HG02571 (cell line): Measurements from ENCODE around the gene SENP7.
A peak's percentile ranks its signal among the peaks of the same experiment; 100 is the strongest.
"Not testable (repeated sequence)": the region's sequence is repeated elsewhere in the genome, so short reads cannot be mapped to it uniquely, and the experiment has no call there.

Experiments used
- ATAC-seq: cut with Tn5 transposase; IDR thresholded peaks from one replicate; pipeline ENCODE4 v1.9.1; 2021; ENCODE audit warnings: mild to moderate bottlenecking, moderate library complexity; ENCODE audit not compliant: unreplicated experiment

The SENP7 gene

GRCh38 chr3:101529816-101530685, 17.0 kb upstream of the SENP7 start:
- no peak for ATAC-seq

GRCh38 chr3:101527906-101528305, 14.9 kb upstream of the SENP7 start:
- no peak for ATAC-seq

- no peak for ATAC-seq
These were observed 14.4 kb upstream of the SENP7 start for GRCh38 chr3:101527441-101527840.

DNA sequence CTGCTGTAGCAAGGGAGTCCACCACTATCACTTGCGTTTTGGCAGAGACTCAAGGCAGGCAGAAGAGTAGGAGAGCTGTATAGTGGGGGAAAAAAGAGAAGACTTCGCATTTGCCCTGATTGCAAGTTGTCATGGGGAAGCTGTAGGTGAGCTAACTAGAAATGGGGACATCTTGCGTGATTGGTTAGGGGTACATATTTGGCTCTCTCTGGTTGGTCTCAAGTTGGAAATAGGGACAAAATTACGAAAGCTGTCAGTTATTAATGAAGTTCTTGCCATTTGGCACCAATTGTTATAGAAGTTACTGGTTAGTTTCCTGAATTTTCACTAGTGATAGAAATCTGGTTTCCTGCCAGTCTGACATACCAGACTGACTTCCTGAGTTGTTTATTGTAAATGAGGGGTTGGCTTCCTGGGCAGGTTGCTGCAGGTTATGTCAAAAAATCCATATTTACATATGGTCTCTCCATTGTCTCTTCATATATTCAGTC, 8.2 kb upstream of the SENP7 start:
- ATAC-seq: no peak

GRCh38 chr3:101519685-101520365, 6.8 kb upstream of the SENP7 start:
- ATAC-seq: no peak

- peak; percentile 98 for ATAC-seq
These were observed 5.4 kb upstream of the SENP7 start for GRCh38 chr3:101518421-101518871.

DNA sequence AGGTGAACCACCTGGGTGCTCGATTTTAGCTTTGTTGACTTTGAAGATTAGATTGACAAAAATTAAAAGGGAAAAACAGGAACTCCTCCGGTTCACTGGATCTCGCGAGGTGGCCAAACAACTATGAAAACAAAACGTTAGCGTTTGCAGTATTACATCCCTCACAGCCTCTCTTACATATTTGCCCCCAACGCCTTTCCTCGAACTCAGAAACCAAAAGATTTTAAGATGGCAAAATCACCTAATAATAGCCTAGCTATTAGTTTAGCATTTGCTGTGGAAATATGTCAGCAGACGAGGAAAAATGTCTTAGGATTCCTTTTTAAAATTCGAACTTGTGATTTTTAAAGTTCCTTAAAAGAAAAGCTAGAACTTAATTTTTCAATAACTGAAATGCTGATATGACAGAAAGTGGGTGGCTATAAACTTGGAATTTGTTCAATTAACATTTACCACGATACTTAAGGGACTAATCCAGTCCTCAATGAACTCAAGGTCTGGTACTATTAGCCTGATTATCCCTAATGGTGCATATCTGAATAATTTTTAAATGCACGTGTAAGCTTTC, 491 bp upstream of the SENP7 start:
- peak; percentile 25 for ATAC-seq

DNA sequence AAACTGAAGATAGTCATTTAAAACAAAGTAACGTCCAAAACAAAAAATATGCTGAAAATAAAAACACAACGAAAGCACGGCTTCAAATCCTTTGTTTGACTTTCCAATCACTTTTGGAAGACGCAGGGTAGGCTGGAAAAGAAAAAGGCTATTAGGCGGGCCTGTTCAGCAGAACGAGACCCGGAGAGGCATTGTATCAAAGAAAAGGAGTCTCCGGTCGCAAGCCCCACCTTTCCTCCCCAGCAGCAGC, 691 bp downstream of the SENP7 start:
- no peak for ATAC-seq

DNA sequence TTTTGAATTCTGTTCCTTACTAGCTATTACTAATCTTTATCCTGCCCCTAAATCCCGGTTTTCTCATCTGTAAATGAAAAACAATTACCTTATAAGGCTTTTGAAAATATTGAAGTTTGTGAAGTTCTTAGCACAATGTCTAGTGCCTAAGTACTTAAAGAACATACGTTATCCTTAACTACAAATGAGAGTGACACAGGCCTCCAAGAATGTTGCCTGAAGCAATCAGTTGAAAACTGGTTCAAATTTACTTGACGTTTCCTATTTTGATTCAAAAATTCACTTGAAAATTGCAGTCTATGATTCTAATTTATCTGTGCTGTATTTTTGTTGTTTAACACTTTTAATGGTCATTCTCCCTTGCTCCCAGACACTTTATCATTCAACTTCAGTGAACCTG, 3.2 kb downstream of the SENP7 start:
- no peak for ATAC-seq

- no peak for ATAC-seq
These were observed 3.7 kb downstream of the SENP7 start for GRCh38 chr3:101509281-101509680.

GRCh38 chr3:101501783-101502182, 11.2 kb downstream of the SENP7 start:
- no peak for ATAC-seq

- no peak for ATAC-seq
These were observed 12.8 kb downstream of the SENP7 start for GRCh38 chr3:101500208-101500607.

DNA sequence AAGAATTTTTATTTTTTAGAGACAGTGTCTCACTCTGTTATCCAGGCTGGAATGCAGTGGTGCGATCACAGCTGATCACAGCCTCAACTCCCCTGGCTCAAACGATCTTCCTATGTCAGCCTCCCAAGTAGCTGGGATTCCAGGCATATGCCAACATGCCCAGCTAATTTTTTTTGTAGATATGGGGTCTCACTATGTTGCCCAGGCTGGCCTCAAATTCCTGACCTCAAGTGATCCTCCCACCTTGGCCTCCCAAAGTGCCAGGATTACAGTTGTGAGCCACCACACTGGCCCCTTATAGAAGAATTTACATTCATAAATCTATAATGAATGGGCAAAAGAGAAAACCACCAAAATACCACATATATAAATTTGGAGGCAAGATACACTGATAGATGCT, 15.2 kb downstream of the SENP7 start:
- no peak for ATAC-seq

- ATAC-seq: no peak
These were observed 17.5 kb downstream of the SENP7 start for GRCh38 chr3:101495552-101495951.

DNA sequence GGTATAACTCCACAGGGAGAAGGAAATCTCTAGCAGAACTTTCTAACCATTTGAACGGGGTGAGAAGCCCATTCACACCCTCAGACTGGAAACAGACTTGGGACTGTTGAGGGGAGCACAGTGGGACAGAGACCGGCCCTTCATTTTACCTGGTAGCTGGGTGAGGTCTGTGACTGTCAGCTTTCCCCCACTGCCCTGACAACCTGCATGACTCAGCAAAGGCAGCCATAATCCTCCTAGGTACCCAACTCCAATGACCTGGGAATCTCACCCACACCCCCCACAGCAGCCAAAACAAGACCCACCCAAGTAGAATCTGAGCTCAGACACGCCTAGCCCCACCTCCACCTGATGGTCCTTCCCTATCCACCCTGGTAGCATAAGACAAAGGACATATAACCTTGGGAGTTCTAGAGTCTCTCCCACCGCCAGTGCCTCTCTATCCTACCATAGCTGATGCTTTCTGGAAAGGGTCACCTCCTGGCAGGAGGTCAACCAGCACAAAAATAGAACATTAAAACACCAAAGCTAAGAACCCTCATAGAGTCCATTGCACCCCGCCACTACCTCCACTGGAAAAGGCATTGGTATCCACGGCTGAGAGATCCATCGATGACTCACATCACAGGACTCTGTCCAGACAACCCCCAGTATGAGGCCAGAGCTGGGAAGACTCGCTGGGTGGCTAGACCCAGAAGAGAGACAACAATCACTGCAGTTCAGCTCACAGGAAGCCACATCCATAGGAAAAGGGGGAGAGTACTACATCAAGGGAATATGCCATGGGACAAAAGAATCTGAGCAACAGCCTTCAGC, 28.0 kb downstream of the SENP7 start:
- ATAC-seq: no peak

DNA sequence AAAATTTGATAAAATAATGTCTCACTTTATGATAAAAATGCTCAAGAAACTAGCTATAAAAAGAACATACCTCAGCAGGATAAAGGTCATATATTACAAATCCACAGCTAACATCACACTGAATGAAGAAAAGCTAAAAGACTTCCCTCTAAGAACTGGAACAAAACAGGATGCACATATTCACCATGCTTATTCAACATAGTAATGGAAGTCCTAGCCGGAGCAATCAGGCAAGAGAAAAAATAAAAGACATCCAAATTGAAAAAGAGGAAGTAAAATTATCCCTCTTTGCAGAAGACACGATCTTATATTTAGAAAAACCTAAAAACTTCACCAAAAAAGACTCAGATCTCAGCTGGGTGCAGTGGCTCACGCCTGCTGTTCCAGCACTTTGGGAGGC, 34.0 kb downstream of the SENP7 start:
- ATAC-seq: no peak

DNA sequence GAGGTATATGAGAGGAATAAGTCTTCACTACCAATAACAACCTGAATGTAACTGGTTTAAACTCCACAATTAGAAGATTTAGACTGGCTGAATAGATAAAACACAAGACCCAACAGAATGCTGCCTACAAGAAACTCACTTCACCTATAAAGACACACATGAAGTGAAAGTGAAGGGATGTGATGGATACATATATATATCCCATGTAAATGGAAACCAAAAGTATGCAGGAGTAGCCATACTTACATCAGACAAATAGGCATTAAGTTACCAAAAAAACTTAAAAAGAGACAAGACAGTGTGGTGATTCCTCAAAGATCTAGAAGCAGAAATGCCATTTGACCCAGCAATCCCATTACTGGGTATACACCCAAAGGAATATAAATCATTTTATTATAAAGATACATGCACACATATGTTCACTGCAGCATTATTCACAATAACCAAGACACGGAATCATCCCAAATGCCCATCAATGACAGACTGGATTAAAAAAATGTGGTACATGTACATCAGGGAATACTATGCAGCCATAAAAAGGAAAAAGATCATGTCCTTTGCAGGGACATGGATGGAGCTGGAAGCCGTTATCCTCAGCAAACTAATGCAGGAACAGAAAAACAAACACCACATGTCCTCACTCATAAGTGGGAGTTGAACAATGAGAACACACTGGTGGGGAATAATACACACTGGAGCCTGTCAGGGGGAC, 38.0 kb downstream of the SENP7 start:
- ATAC-seq: not testable (repeated sequence)

- ATAC-seq: not testable (repeated sequence)
These were observed 44.3 kb downstream of the SENP7 start for GRCh38 chr3:101468676-101469075.

GRCh38 chr3:101467310-101467663, 45.7 kb downstream of the SENP7 start:
- ATAC-seq: not testable (repeated sequence)

GRCh38 chr3:101466465-101467309, 46.3 kb downstream of the SENP7 start:
- ATAC-seq: no peak
